HEK293 (cell line): ENCODE measurements around the gene CENPP.

Source experiments
- CTCF ChIA-PET: fragments of 350-600 bp; formaldehyde crosslinking; extraction: SDS; loops from one replicate; lab custom pipeline; 2021; ENCODE audit warnings: antibody characterized with exemption; lab: Yijun Ruan, JAX
- POLR2A ChIA-PET: fragments of 300-600 bp; formaldehyde crosslinking; extraction: SDS; loops from one replicate; lab custom pipeline; 2020; ENCODE audit warnings: antibody characterized with exemption, inconsistent platforms; lab: Yijun Ruan, JAX
- H3K27ac ChIP-seq: fragments of 200-500 bp; sonication (Bioruptor generic); 2 replicates; pipeline ENCODE4 v1.5.1; 2014; ENCODE audit warnings: low read depth, low read length, control low read depth, inconsistent platforms; ENCODE audit errors: extremely low read depth
- H3K36me3 ChIP-seq, 2 experiments: fragments of 200-500 bp in 1 of 2; sonication (Bioruptor generic) in 1 of 2; 1 replicate in 1 of 2; 2 replicates in 1 of 2; pipeline ENCODE4 v1.5.1; 2014 to 2017; ENCODE audit warnings: inconsistent platforms in 2 of 2, low read length in 2 of 2; ENCODE audit not compliant: control insufficient read depth in 2 of 2, insufficient read depth in 1 of 2
- H3K4me1 ChIP-seq: fragments of 200-500 bp; sonication (Bioruptor generic); 2 replicates; pipeline ENCODE4 v1.5.1; 2014; ENCODE audit warnings: mild to moderate bottlenecking, low read length, inconsistent platforms; ENCODE audit not compliant: control insufficient read depth, insufficient read depth
- H3K4me3 ChIP-seq: 2 replicates; pipeline ENCODE4 v1.5.1; 2011; ENCODE audit warnings: low read depth, mild to moderate bottlenecking, control low read depth, low read length, moderate library complexity
- H3K9me3 ChIP-seq: fragments of 200-500 bp; sonication (Bioruptor generic); 2 replicates; pipeline ENCODE4 v1.5.1; 2014; ENCODE audit warnings: low read depth, low read length, inconsistent platforms; ENCODE audit not compliant: control insufficient read depth, insufficient read depth
- BCL11B ChIP-seq: fragments of 450-650 bp; formaldehyde crosslinking; IDR thresholded peaks from 2 replicates; pipeline ENCODE4 v1.5.1; 2016; ENCODE audit warnings: low read depth, missing biosample characterization, missing genetic modification characterization
- SETDB1 ChIP-seq: IDR thresholded peaks from one replicate; pipeline ENCODE4 v1.6.1; 2017; ENCODE audit warnings: mild to moderate bottlenecking, low read length, moderate library complexity, mixed read lengths; ENCODE audit not compliant: insufficient read length
- WT1 ChIP-seq: fragments of 450-650 bp; formaldehyde crosslinking; IDR thresholded peaks from 2 replicates; pipeline ENCODE4 v1.5.1; 2016; ENCODE audit warnings: missing biosample characterization, missing genetic modification characterization
- ZFP37 ChIP-seq: fragments of 450-650 bp; formaldehyde crosslinking; IDR thresholded peaks from 2 replicates; pipeline ENCODE4 v1.5.1; 2016; ENCODE audit warnings: missing biosample characterization, missing genetic modification characterization
- ZNF112 ChIP-seq: fragments of 450-650 bp; formaldehyde crosslinking; IDR thresholded peaks from 2 replicates; pipeline ENCODE4 v1.5.0; 2017; ENCODE audit warnings: missing biosample characterization, missing genetic modification characterization
- ZNF23 ChIP-seq: fragments of 450-650 bp; formaldehyde crosslinking; IDR thresholded peaks from 2 replicates; pipeline ENCODE4 v1.5.1; 2016; ENCODE audit warnings: missing biosample characterization, missing genetic modification characterization, borderline replicate concordance
- ZNF248 ChIP-seq: fragments of 450-650 bp; formaldehyde crosslinking; IDR thresholded peaks from 2 replicates; pipeline ENCODE4 v1.5.1; 2017; ENCODE audit warnings: missing biosample characterization, missing genetic modification characterization
- ZNF266 ChIP-seq: fragments of 450-650 bp; formaldehyde crosslinking; IDR thresholded peaks from 2 replicates; pipeline ENCODE4 v1.5.1; 2016; ENCODE audit warnings: missing biosample characterization, missing genetic modification characterization, low read depth
- ZNF311 ChIP-seq: fragments of 450-650 bp; formaldehyde crosslinking; IDR thresholded peaks from 2 replicates; pipeline ENCODE4 v1.5.1; 2017; ENCODE audit warnings: missing biosample characterization, missing genetic modification characterization, borderline replicate concordance
- ZNF366 ChIP-seq: fragments of 450-650 bp; formaldehyde crosslinking; conservative IDR thresholded peaks from 2 replicates; pipeline ENCODE4 v1.5.1; 2016; ENCODE audit warnings: missing biosample characterization, missing genetic modification characterization
- ZNF513 ChIP-seq: fragments of 450-650 bp; IDR thresholded peaks from 2 replicates; pipeline ENCODE4 v1.5.1; 2018; ENCODE audit warnings: missing biosample characterization, missing genetic modification characterization
- ZNF580 ChIP-seq: fragments of 450-650 bp; formaldehyde crosslinking; IDR thresholded peaks from 2 replicates; pipeline ENCODE4 v1.5.1; 2016; ENCODE audit warnings: missing biosample characterization, missing genetic modification characterization
- ZNF596 ChIP-seq: fragments of 450-650 bp; IDR thresholded peaks from 2 replicates; pipeline ENCODE4 v1.5.0; 2018; ENCODE audit warnings: missing biosample characterization, mild to moderate bottlenecking, missing genetic modification characterization, moderate library complexity
- ZNF645 ChIP-seq: fragments of 450-650 bp; formaldehyde crosslinking; IDR thresholded peaks from 2 replicates; pipeline ENCODE4; 2016; ENCODE audit warnings: missing biosample characterization, missing genetic modification characterization
- ZNF660 ChIP-seq: fragments of 450-650 bp; IDR thresholded peaks from 2 replicates; pipeline ENCODE4 v1.5.1; 2018; ENCODE audit warnings: missing biosample characterization, mild to moderate bottlenecking, missing genetic modification characterization
- ZNF830 ChIP-seq: fragments of 450-650 bp; IDR thresholded peaks from 2 replicates; pipeline ENCODE4 v1.5.0; 2018; ENCODE audit warnings: missing biosample characterization, missing genetic modification characterization, low read depth, mild to moderate bottlenecking, moderate library complexity
- ZSCAN18 ChIP-seq: fragments of 450-650 bp; formaldehyde crosslinking; IDR thresholded peaks from 2 replicates; pipeline ENCODE4 v1.5.1; 2016; ENCODE audit warnings: missing biosample characterization, missing genetic modification characterization
- TF ChIP-seq, protein P1 (sequence below): fragments of 450-650 bp; formaldehyde crosslinking; IDR thresholded peaks from 2 replicates; pipeline ENCODE4 v1.5.1; 2016; ENCODE audit warnings: missing biosample characterization, missing genetic modification characterization, low read depth
- TF ChIP-seq, protein P2 (sequence below): fragments of 450-650 bp; formaldehyde crosslinking; optimal IDR thresholded peaks from 2 replicates; pipeline ENCODE3; 2016; ENCODE audit warnings: missing biosample characterization, mild to moderate bottlenecking, missing genetic modification characterization
- TF ChIP-seq, protein P3 (sequence below): fragments of 450-650 bp; formaldehyde crosslinking; IDR thresholded peaks from 2 replicates; pipeline ENCODE4 v1.5.1; 2016; ENCODE audit warnings: missing biosample characterization, missing genetic modification characterization
- TF ChIP-seq, protein P4 (sequence below): fragments of 450-650 bp; formaldehyde crosslinking; IDR thresholded peaks from 2 replicates; pipeline ENCODE4 v1.5.1; 2017; ENCODE audit warnings: missing biosample characterization, missing genetic modification characterization

The CENPP gene

DNA sequence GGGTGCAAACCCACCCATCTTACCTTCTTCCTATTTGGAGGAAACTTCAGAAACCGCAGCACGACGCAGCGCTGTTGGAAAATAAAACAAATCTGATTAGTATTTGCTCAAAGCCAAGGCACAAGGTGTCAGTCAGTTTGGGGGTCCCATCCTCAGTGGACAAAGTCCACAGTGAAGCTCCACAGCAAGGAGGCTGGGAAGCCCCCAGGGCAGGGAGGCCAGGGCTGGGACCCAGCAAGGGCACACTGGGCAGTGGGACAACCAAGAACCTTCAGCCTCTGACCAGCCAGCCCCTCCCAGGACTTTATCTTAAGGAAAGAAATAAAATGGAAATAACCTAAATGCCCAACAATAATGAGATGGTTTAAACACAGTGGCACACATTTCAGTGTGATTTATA, 332.9 kb downstream of the CENPP start (continued):
- TF ChIP-seq ZSCAN18 (tag by site-specific recombination) (no peak), ZNF580 (no peak), ZNF248 (tag by site-specific recombination) (no peak), ZNF112 (tag by site-specific recombination) (no peak), SETDB1 (no peak)
- TF ChIP-seq, all 188 proteins: peak for 0

DNA sequence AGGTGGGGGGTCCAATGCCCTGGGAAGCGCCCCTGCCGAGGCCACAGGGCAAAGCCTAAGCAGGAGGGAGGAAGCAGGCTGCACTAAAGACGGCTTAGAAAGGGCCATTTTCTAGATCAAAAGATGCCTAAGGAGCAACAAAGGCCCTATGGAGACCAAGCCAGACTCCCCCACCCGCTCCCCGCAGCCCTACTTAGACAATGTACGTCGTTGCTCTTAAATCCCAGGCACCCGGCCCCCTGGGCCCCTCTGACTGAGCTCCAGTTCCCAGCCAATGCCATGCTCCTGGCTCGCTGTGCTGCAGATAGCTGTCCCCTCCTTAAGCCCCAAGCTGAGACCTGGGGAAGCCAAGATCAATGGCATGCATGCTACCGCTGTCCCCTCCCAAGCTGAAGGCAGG, 333.8 kb downstream of the CENPP start:
- Histone ChIP-seq H3K4me3 (no peak overlapping the region), H3K4me1 (0 out of 2 replicates have a peak, but pooled peaks cover 2% of the 10 kb centered on the region), H3K27ac (no peak overlapping the region), H3K36me3 (peaks cover 0 to 49% of the 10 kb centered on the region in 2 experiments; a peak in 1 of 3 replicates), H3K9me3 (no peaks in the 10 kb centered on the region)
- ChIA-PET CTCF (interaction anchor here (0.6 to 1.5 kb wide), 6 partner anchors 132 to 825 kb away, joined by 3 to 4 read pairs (median 4); no protein-coding TSS in a partner anchor), POLR2A (interaction anchor here (1.8 kb wide), 1 partner anchor 11 kb away, joined by 9 read pairs; the partner anchor contains the start of gene IPPK)
- TF ChIP-seq BCL11B (no peak), ZNF660 (tag by site-specific recombination) (no peak), WT1 (tag by site-specific recombination) (no peak), ZNF830 (tag by site-specific recombination) (no peak), ZNF266 (tag by site-specific recombination) (no peak), ZFP37 (tag by site-specific recombination) (no peak), ZNF23 (no peak)

GRCh38 chr9:92660266-92660665, 334.5 kb downstream of the CENPP start:
- Histone ChIP-seq H3K36me3 (peaks cover 0 to 45% of the 10 kb centered on the region in 2 experiments; a peak in 1 of 3 replicates), H3K4me3 (no peak overlapping the region), H3K27ac (no peak overlapping the region), H3K9me3 (no peaks in the 10 kb centered on the region), H3K4me1 (0 out of 2 replicates have a peak, but pooled peaks cover 3% of the 10 kb centered on the region)
- POLR2A ChIA-PET = interaction anchor here (1.8 kb wide), 1 partner anchor 10 kb away, joined by 9 read pairs; the partner anchor contains the start of gene IPPK
- TF ChIP-seq ZNF311 (no peak), ZNF645 (tag by site-specific recombination) (no peak), ZNF366 (tag by site-specific recombination) (no peak), ZNF513 (no peak), ZNF596 (no peak)
- TF ChIP-seq, protein P1, sequence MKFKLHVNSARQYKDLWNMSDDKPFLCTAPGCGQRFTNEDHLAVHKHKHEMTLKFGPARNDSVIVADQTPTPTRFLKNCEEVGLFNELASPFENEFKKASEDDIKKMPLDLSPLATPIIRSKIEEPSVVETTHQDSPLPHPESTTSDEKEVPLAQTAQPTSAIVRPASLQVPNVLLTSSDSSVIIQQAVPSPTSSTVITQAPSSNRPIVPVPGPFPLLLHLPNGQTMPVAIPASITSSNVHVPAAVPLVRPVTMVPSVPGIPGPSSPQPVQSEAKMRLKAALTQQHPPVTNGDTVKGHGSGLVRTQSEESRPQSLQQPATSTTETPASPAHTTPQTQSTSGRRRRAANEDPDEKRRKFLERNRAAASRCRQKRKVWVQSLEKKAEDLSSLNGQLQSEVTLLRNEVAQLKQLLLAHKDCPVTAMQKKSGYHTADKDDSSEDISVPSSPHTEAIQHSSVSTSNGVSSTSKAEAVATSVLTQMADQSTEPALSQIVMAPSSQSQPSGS = no peak
- TF ChIP-seq, protein P2, sequence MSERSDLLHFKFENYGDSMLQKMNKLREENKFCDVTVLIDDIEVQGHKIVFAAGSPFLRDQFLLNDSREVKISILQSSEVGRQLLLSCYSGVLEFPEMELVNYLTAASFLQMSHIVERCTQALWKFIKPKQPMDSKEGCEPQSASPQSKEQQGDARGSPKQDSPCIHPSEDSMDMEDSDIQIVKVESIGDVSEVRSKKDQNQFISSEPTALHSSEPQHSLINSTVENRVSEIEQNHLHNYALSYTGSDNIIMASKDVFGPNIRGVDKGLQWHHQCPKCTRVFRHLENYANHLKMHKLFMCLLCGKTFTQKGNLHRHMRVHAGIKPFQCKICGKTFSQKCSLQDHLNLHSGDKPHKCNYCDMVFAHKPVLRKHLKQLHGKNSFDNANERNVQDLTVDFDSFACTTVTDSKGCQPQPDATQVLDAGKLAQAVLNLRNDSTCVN (tag by site-specific recombination) = no peak
- TF ChIP-seq, protein P3, sequence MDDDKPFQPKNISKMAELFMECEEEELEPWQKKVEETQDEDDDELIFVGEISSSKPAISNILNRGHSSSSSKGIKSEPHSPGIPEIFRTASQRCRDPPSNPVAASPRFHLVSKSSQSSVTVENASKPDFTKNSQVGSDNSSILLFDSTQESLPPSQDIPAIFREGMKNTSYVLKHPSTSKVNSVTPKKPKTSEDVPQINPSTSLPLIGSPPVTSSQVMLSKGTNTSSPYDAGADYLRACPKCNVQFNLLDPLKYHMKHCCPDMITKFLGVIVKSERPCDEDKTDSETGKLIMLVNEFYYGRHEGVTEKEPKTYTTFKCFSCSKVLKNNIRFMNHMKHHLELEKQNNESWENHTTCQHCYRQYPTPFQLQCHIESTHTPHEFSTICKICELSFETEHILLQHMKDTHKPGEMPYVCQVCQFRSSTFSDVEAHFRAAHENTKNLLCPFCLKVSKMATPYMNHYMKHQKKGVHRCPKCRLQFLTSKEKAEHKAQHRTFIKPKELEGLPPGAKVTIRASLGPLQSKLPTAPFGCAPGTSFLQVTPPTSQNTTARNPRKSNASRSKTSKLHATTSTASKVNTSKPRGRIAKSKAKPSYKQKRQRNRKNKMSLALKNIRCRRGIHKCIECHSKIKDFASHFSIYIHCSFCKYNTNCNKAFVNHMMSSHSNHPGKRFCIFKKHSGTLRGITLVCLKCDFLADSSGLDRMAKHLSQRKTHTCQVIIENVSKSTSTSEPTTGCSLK (tag by site-specific recombination) = no peak
- TF ChIP-seq, protein P4, sequence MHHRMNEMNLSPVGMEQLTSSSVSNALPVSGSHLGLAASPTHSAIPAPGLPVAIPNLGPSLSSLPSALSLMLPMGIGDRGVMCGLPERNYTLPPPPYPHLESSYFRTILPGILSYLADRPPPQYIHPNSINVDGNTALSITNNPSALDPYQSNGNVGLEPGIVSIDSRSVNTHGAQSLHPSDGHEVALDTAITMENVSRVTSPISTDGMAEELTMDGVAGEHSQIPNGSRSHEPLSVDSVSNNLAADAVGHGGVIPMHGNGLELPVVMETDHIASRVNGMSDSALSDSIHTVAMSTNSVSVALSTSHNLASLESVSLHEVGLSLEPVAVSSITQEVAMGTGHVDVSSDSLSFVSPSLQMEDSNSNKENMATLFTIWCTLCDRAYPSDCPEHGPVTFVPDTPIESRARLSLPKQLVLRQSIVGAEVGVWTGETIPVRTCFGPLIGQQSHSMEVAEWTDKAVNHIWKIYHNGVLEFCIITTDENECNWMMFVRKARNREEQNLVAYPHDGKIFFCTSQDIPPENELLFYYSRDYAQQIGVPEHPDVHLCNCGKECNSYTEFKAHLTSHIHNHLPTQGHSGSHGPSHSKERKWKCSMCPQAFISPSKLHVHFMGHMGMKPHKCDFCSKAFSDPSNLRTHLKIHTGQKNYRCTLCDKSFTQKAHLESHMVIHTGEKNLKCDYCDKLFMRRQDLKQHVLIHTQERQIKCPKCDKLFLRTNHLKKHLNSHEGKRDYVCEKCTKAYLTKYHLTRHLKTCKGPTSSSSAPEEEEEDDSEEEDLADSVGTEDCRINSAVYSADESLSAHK (tag by site-specific recombination) = no peak
- CTCF ChIA-PET = interaction anchor here (0.6 to 1.1 kb wide), 2 partner anchors 105 to 131 kb away, joined by 4 read pairs; no protein-coding TSS in a partner anchor
